HepG2 (cell line): Measurements from ENCODE around the gene IST1. TPM values are rescaled to one million over a fixed set of nuclear protein-coding genes. Genes with fewer than 3 reads are reported as not detected.

ENCODE experiments used
- CAMTA2 ChIP-seq: sonication (generic); formaldehyde crosslinking; IDR thresholded peaks from 2 replicates; pipeline ENCODE4 v1.4.0; 2020; ENCODE audit warnings: mild to moderate bottlenecking, missing genetic modification reagents, borderline replicate concordance
- CENPT ChIP-seq: sonication (generic); formaldehyde crosslinking; IDR thresholded peaks from 2 replicates; pipeline ENCODE4 v1.8.0; 2022; ENCODE audit warnings: low read depth, mild to moderate bottlenecking, moderate library complexity, missing genetic modification reagents
- IRF2 ChIP-seq: IDR thresholded peaks from 2 replicates; pipeline ENCODE4 v1.6.1; 2018; ENCODE audit warnings: missing genetic modification reagents, missing compliant biosample characterization
- ISL2 ChIP-seq: sonication (generic); formaldehyde crosslinking; IDR thresholded peaks from 2 replicates; pipeline ENCODE4 v1.5.0; 2020; ENCODE audit warnings: missing genetic modification reagents
- KDM2A ChIP-seq: sonication (generic); formaldehyde crosslinking; IDR thresholded peaks from 2 replicates; pipeline ENCODE4 v1.4.0; 2020; ENCODE audit warnings: low read depth, missing genetic modification reagents, borderline replicate concordance
- KLF12 ChIP-seq: sonication (generic); formaldehyde crosslinking; IDR thresholded peaks from 2 replicates; pipeline ENCODE4 v1.4.0; 2020; ENCODE audit warnings: missing genetic modification reagents, borderline replicate concordance
- MAZ ChIP-seq, 2 experiments: sonication (generic) in 1 of 2; formaldehyde crosslinking in 1 of 2; IDR thresholded peaks; 2 replicates each; pipeline versions ENCODE4 v1.5.0 to v1.6.1; 2012 to 2020; ENCODE audit warnings: low read depth in 2 of 2, mild to moderate bottlenecking in 2 of 2, borderline replicate concordance in 1 of 2, improper control_type of control experiment in 1 of 2, low read length in 1 of 2, missing genetic modification reagents in 1 of 2, moderate library complexity in 1 of 2
- NR1H2 ChIP-seq: sonication (generic); formaldehyde crosslinking; IDR thresholded peaks from 2 replicates; pipeline ENCODE4 v1.8.1; 2022; ENCODE audit warnings: low read depth, missing genetic modification reagents, borderline replicate concordance
- NR2F6 ChIP-seq, 2 experiments: IDR thresholded peaks; 2 replicates each; pipeline ENCODE4 v1.6.1; 2016; ENCODE audit warnings: antibody characterized with exemption in 1 of 2, mild to moderate bottlenecking in 1 of 2
- SALL2 ChIP-seq: sonication (generic); formaldehyde crosslinking; IDR thresholded peaks from 2 replicates; pipeline ENCODE4 v1.8.1; 2023; ENCODE audit warnings: mild to moderate bottlenecking, missing genetic modification reagents, inconsistent platforms
- SMAD9 ChIP-seq: sonication (generic); formaldehyde crosslinking; IDR thresholded peaks from 2 replicates; pipeline ENCODE4 v1.5.1; 2020; ENCODE audit warnings: mild to moderate bottlenecking, missing genetic modification reagents
- TBP ChIP-seq: sonication (generic); formaldehyde crosslinking; IDR thresholded peaks from 2 replicates; pipeline ENCODE4 v1.5.0; 2020; ENCODE audit warnings: missing genetic modification reagents
- ZNF230 ChIP-seq: sonication (generic); formaldehyde crosslinking; IDR thresholded peaks from 2 replicates; pipeline ENCODE4 v1.4.0; 2020; ENCODE audit warnings: mild to moderate bottlenecking, missing genetic modification reagents
- ZNF24 ChIP-seq: fragments of 450-650 bp; IDR thresholded peaks from 2 replicates; pipeline ENCODE4 v1.6.1; 2017; ENCODE audit warnings: antibody characterized with exemption, mild to moderate bottlenecking
- ZNF274 ChIP-seq: sonication (generic); formaldehyde crosslinking; IDR thresholded peaks from 2 replicates; pipeline ENCODE4 v1.5.1; 2020; ENCODE audit warnings: mild to moderate bottlenecking, missing genetic modification reagents
- ZNF350 ChIP-seq: sonication (generic); formaldehyde crosslinking; IDR thresholded peaks from 2 replicates; pipeline ENCODE4 v1.4.0; 2020; ENCODE audit warnings: mild to moderate bottlenecking, low read depth, missing genetic modification reagents, borderline replicate concordance
- ZNF569 ChIP-seq: sonication (generic); formaldehyde crosslinking; IDR thresholded peaks from 2 replicates; pipeline ENCODE4 v1.5.0; 2020; ENCODE audit warnings: mild to moderate bottlenecking, missing genetic modification reagents, moderate library complexity, borderline replicate concordance
- ZNF772 ChIP-seq: sonication (generic); formaldehyde crosslinking; IDR thresholded peaks from 2 replicates; pipeline ENCODE4 v1.5.0; 2020; ENCODE audit warnings: mild to moderate bottlenecking, missing genetic modification reagents
- ZNF777 ChIP-seq: sonication (generic); formaldehyde crosslinking; IDR thresholded peaks from 2 replicates; pipeline ENCODE4 v1.4.0; 2020; ENCODE audit warnings: missing genetic modification reagents
- ZNF792 ChIP-seq: IDR thresholded peaks from 2 replicates; pipeline ENCODE4 v1.6.1; 2016
- ZSCAN21 ChIP-seq: sonication (generic); formaldehyde crosslinking; IDR thresholded peaks from 2 replicates; pipeline ENCODE4 v1.8.0; 2022; ENCODE audit warnings: mild to moderate bottlenecking, missing genetic modification reagents, moderate library complexity, borderline replicate concordance
- polyA plus RNA-seq, 8 experiments: library from polyadenylated mRNA; depleted of rRNA in 3 of 8; stranded (reverse) in 7 of 8; unstranded in 1 of 8; fragments of >200 nt; fragmentation: Illumina TruSeq in 4 of 8; extraction: Trizol in 4 of 8; gene quantifications; 2 replicates each; pipeline versions ENCODE4 v1.2.1 to v1.2.3, GENCODE V29; 2011 to 2016; ENCODE audit warnings: low read depth in 4 of 8, missing spikeins in 1 of 8, mixed read lengths in 1 of 8; ENCODE audit not compliant: insufficient read depth in 1 of 8
- total RNA-seq, 5 experiments: library from RNA; depleted of rRNA; stranded (reverse); fragments of >200 nt; fragmentation: Illumina TruSeq; extraction: Trizol; gene quantifications; 2 replicates each; pipeline ENCODE4 v1.2.3, GENCODE V29; 2016; ENCODE audit warnings: low read depth in 1 of 5
- TF ChIP-seq, protein P1 (sequence below): IDR thresholded peaks from 2 replicates; pipeline ENCODE4 v1.6.1; 2018; ENCODE audit warnings: missing genetic modification reagents, mild to moderate bottlenecking, missing compliant biosample characterization
- TF ChIP-seq, protein P2 (sequence below): sonication (generic); formaldehyde crosslinking; IDR thresholded peaks from 2 replicates; pipeline ENCODE4 v1.4.0; 2020; ENCODE audit warnings: missing genetic modification reagents, borderline replicate concordance
- TF ChIP-seq, protein P3 (sequence below): sonication (generic); formaldehyde crosslinking; IDR thresholded peaks from 2 replicates; pipeline ENCODE4 v1.4.0; 2020; ENCODE audit warnings: missing genetic modification reagents
- TF ChIP-seq, protein P4 (sequence below): sonication (generic); formaldehyde crosslinking; IDR thresholded peaks from 2 replicates; pipeline ENCODE4 v1.5.0; 2020; ENCODE audit warnings: mild to moderate bottlenecking, low read depth, missing genetic modification reagents, borderline replicate concordance

IST1 gene
- total and polyA plus RNA-seq, 2 of the 13 experiments (the other 11 are each of a cell fraction or from before 2014, with no cell fraction given), result 346 to 415 TPM

DNA sequence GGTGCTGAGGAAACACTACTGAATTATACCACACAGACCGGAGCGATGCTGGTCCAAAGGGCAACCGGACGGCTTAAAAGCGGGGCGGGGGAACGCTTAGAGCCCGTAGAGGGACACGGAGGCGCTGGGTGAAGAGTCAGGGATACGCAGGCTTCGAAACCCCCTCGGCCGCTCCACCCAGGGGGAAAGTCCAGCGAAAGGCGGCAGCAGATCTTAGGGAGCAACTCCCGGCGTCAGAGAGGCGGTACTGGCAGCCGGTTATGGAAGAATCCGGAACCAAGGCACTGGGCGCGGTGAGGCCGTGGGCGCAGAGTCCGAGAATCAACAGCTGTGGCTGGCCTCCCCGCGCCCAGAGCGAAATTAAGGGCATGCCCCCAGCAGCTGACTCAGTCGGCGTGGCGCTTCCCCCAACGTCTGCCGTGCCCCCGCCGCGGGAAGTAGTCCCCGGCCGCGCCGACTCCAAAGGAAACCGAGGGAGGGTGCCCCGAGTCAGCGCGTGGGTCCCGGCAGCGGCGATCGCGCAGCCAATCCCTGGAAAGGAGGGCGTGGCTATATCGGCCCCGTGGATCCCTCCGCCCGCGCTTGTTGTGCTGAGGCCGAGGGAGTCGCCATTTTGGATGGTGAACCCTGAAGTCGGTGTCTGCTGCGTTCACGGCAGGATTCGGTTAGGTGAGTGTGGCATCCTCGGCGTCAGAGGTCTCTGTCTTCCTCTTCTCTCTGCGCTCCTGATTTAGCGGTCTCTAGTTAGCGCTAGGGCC is at the start of gene IST1 (continued):
- TF ChIP-seq, protein P1, sequence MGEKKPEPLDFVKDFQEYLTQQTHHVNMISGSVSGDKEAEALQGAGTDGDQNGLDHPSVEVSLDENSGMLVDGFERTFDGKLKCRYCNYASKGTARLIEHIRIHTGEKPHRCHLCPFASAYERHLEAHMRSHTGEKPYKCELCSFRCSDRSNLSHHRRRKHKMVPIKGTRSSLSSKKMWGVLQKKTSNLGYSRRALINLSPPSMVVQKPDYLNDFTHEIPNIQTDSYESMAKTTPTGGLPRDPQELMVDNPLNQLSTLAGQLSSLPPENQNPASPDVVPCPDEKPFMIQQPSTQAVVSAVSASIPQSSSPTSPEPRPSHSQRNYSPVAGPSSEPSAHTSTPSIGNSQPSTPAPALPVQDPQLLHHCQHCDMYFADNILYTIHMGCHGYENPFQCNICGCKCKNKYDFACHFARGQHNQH, result peak; percentile 97
- peak; percentile 98 for TF ChIP-seq ZNF230 (CRISPR knock-in tag)
- peak; percentile 99 for TF ChIP-seq ZNF350 (CRISPR knock-in tag)
- no peak for TF ChIP-seq CAMTA2 (CRISPR knock-in tag)
- TF ChIP-seq, protein P2, sequence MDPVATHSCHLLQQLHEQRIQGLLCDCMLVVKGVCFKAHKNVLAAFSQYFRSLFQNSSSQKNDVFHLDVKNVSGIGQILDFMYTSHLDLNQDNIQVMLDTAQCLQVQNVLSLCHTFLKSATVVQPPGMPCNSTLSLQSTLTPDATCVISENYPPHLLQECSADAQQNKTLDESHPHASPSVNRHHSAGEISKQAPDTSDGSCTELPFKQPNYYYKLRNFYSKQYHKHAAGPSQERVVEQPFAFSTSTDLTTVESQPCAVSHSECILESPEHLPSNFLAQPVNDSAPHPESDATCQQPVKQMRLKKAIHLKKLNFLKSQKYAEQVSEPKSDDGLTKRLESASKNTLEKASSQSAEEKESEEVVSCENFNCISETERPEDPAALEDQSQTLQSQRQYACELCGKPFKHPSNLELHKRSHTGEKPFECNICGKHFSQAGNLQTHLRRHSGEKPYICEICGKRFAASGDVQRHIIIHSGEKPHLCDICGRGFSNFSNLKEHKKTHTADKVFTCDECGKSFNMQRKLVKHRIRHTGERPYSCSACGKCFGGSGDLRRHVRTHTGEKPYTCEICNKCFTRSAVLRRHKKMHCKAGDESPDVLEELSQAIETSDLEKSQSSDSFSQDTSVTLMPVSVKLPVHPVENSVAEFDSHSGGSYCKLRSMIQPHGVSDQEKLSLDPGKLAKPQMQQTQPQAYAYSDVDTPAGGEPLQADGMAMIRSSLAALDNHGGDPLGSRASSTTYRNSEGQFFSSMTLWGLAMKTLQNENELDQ (CRISPR knock-in tag), result no peak; the same call in 1 of the 2 replicates
- TF ChIP-seq TBP (CRISPR knock-in tag), result peak; percentile 85; the same call in 1 of the 2 replicates
- TF ChIP-seq MAZ (IDR thresholded peaks at IDR 0.05; ENCODE audit: borderline replicate concordance, low read depth, low read length), result peak; percentile 92
- peak; percentile 100 for TF ChIP-seq MAZ (CRISPR knock-in tag; IDR thresholded peaks at IDR 0.05; ENCODE audit: low read depth)
- TF ChIP-seq, protein P3, sequence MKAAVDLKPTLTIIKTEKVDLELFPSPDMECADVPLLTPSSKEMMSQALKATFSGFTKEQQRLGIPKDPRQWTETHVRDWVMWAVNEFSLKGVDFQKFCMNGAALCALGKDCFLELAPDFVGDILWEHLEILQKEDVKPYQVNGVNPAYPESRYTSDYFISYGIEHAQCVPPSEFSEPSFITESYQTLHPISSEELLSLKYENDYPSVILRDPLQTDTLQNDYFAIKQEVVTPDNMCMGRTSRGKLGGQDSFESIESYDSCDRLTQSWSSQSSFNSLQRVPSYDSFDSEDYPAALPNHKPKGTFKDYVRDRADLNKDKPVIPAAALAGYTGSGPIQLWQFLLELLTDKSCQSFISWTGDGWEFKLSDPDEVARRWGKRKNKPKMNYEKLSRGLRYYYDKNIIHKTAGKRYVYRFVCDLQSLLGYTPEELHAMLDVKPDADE, result peak; percentile 92
- TF ChIP-seq KLF12, result peak; percentile 95; the same call in 1 of the 2 replicates
- TF ChIP-seq ZNF24, result peak; percentile 82
- peak; percentile 94 for TF ChIP-seq ZSCAN21 (CRISPR knock-in tag)
- peak; percentile 89 for TF ChIP-seq ISL2 (CRISPR knock-in tag)
- peak; percentile 88 for TF ChIP-seq ZNF792 (CRISPR knock-in tag)
- peak; percentile 94 for TF ChIP-seq ZNF274 (CRISPR knock-in tag)
- TF ChIP-seq SALL2 (CRISPR knock-in tag), result peak; percentile 97
- peak; percentile 98 for TF ChIP-seq ZNF772
- 0 out of 2 replicates have a peak, but pooled peaks have one; percentile 48 for TF ChIP-seq ZNF777 (CRISPR knock-in tag)
- peak; percentile 96 for TF ChIP-seq IRF2 (CRISPR knock-in tag)
- peak; percentile 79 for TF ChIP-seq NR2F6 (IDR thresholded peaks at IDR 0.05)
- TF ChIP-seq NR2F6 (CRISPR knock-in tag; IDR thresholded peaks at IDR 0.05), result peak; percentile 95
- peak; percentile 86; the same call in 1 of the 2 replicates for TF ChIP-seq CENPT (CRISPR knock-in tag)
- TF ChIP-seq, protein P4, sequence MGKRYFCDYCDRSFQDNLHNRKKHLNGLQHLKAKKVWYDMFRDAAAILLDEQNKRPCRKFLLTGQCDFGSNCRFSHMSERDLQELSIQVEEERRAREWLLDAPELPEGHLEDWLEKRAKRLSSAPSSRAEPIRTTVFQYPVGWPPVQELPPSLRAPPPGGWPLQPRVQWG (CRISPR knock-in tag), result peak; percentile 96
- TF ChIP-seq NR1H2 (CRISPR knock-in tag), result peak; percentile 85; the same call in 1 of the 2 replicates
- peak; percentile 93; the same call in 1 of the 2 replicates for TF ChIP-seq SMAD9
- TF ChIP-seq ZNF569 (CRISPR knock-in tag), result peak; percentile 87; the same call in 1 of the 2 replicates
- TF ChIP-seq KDM2A (CRISPR knock-in tag), result peak; percentile 99
